A673 (cell line): Measurements from ENCODE around the gene EYS.

ENCODE experiments used
- CTCF ChIP-seq: fragments of 300-800, 200-600 bp; sonication (generic); conservative IDR thresholded peaks from 2 replicates; pipeline ENCODE4 v1.5.1; 2017; ENCODE audit warnings: low read depth, mild to moderate bottlenecking, antibody characterized with exemption, low read length, moderate library complexity, mixed read lengths
- EZH2 ChIP-seq: fragments of 200-600 bp; sonication (generic); IDR thresholded peaks from 2 replicates; pipeline ENCODE4 v1.6.1; 2017; ENCODE audit warnings: borderline replicate concordance, low read depth, mild to moderate bottlenecking, mixed read lengths, antibody characterized with exemption, low read length; ENCODE audit not compliant: poor library complexity, severe bottlenecking

- no peak for TF ChIP-seq CTCF
- TF ChIP-seq EZH2, result no peak
Measured at GRCh38 chr6:64727075-64727474, 980.0 kb downstream of the EYS start.
